Astrocyte (in vitro differentiated cells and primary cell): ENCODE measurements around the gene REG4. TPM values are rescaled to one million over a fixed set of nuclear protein-coding genes. Genes with fewer than 3 reads are reported as not detected.

Experiments used
- DNase-seq: peaks from one replicate; pipeline ENCODE4 v3.0.0-alpha.2; 2010; ENCODE audit warnings: low read depth
- FAIRE-seq: peaks from 2 replicates; lab custom pipeline; 2011; peaks lifted over from hg19 to GRCh38; lab: Jason Lieb, UNC
- H2AFZ ChIP-seq: 2 replicates; pipeline ENCODE4 v1.6.0; 2012; ENCODE audit warnings: low read depth, low read length, inconsistent platforms
- H3K27ac ChIP-seq: 2 replicates; pipeline ENCODE4 v1.5.1; 2011; ENCODE audit warnings: low read depth, low read length, inconsistent platforms
- H3K27me3 ChIP-seq: 2 replicates; pipeline ENCODE4 v1.6.0; 2011; ENCODE audit warnings: low read length, inconsistent platforms; ENCODE audit not compliant: insufficient read depth
- H3K36me3 ChIP-seq: 2 replicates; pipeline ENCODE4 v1.5.1; 2011; ENCODE audit warnings: low read length, inconsistent platforms; ENCODE audit not compliant: insufficient read depth
- H3K4me1 ChIP-seq: 2 replicates; pipeline ENCODE4 v1.5.1; 2011; ENCODE audit warnings: low read length, inconsistent platforms; ENCODE audit not compliant: insufficient read depth
- H3K4me2 ChIP-seq: 2 replicates; pipeline ENCODE4 v1.6.0; 2012; ENCODE audit warnings: low read length, inconsistent platforms
- H3K4me3 ChIP-seq: 2 replicates; pipeline ENCODE4 v1.5.1; 2011; ENCODE audit warnings: low read depth, mild to moderate bottlenecking, low read length, inconsistent platforms; ENCODE audit not compliant: insufficient read depth
- H3K79me2 ChIP-seq: 2 replicates; pipeline ENCODE4 v1.6.0; 2012; ENCODE audit warnings: mild to moderate bottlenecking, low read length, inconsistent platforms; ENCODE audit not compliant: insufficient read depth
- H3K9ac ChIP-seq: 2 replicates; pipeline ENCODE4 v1.6.0; 2012; ENCODE audit warnings: mild to moderate bottlenecking, low read length, inconsistent platforms
- H3K9me3 ChIP-seq: 2 replicates; pipeline ENCODE4 v1.5.1; 2012; ENCODE audit warnings: low read depth, mild to moderate bottlenecking, low read length, inconsistent platforms; ENCODE audit not compliant: insufficient read depth
- H4K20me1 ChIP-seq: 2 replicates; pipeline ENCODE4 v1.6.0; 2012; ENCODE audit warnings: low read length, inconsistent platforms; ENCODE audit not compliant: insufficient read depth
- H3K27ac Mint-ChIP-seq: one replicate; pipeline ENCODE4 v1.8.0; 2021; ENCODE audit warnings: mild to moderate bottlenecking, mixed read lengths; ENCODE audit not compliant: unreplicated experiment
- H3K27me3 Mint-ChIP-seq: one replicate; pipeline ENCODE4 v1.8.0; 2021; ENCODE audit warnings: low read depth, mixed read lengths; ENCODE audit not compliant: unreplicated experiment
- H3K36me3 Mint-ChIP-seq: one replicate; pipeline ENCODE4 v1.8.0; 2021; ENCODE audit warnings: low read depth, mixed read lengths; ENCODE audit not compliant: unreplicated experiment
- H3K4me1 Mint-ChIP-seq: one replicate; pipeline ENCODE4 v1.8.0; 2021; ENCODE audit warnings: low read depth, mixed read lengths; ENCODE audit not compliant: unreplicated experiment
- H3K4me3 Mint-ChIP-seq: one replicate; pipeline ENCODE4 v1.8.0; 2021; ENCODE audit warnings: mild to moderate bottlenecking, moderate library complexity, mixed read lengths; ENCODE audit not compliant: unreplicated experiment
- H3K9me3 Mint-ChIP-seq: one replicate; pipeline ENCODE4 v1.8.0; 2021; ENCODE audit warnings: mild to moderate bottlenecking, mixed read lengths; ENCODE audit not compliant: unreplicated experiment
- EZH2 ChIP-seq: IDR thresholded peaks from 2 replicates; pipeline ENCODE4 v1.6.1; 2012; ENCODE audit warnings: mild to moderate bottlenecking, low read length, inconsistent platforms; ENCODE audit not compliant: insufficient read depth
- total RNA-seq: library from RNA; stranded (reverse); gene quantifications from 2 replicates; pipeline ENCODE4 v1.2.1, GENCODE V29; 2021
- TF ChIP-seq, protein P1 (sequence below): IDR thresholded peaks from 2 replicates; pipeline ENCODE4 v1.5.1; 2011; ENCODE audit warnings: low read depth, mild to moderate bottlenecking, inconsistent platforms, low read length, moderate library complexity; ENCODE audit not compliant: insufficient read depth

REG4 gene
- total RNA-seq, 1 donor from 2014 or later = not detected

DNA sequence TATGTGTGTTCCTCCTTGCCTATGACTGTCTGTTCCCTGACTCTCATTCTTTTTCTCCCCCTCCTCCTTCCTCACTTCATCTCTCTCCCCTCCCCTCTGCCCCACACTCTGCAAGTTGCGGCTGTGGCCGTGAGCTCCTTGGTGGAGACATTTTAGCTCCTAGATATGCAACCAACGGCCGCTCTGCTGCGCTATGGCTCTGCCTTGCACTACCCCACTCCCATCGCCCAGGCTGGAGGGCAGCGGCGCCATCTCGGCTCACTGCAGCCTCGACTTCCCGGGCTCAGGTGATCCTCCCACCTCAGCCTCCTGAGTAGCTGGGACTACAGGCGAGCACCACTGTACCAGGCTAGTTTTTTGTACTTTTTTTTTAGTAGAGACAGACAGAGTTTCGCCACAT is 5.5 kb downstream of the REG4 start:
- DNase-seq (no peak), FAIRE-seq (no peak)
- H3K27me3 Mint-ChIP-seq = peaks cover 30% of the 10 kb centered on the region
- H3K27ac Mint-ChIP-seq = no peak overlapping the region
- no peaks in the 10 kb centered on the region for H4K20me1 ChIP-seq
- no peaks in the 10 kb centered on the region for H3K79me2 ChIP-seq
- H2AFZ ChIP-seq = no peak overlapping the region
- H3K4me2 ChIP-seq = no peak overlapping the region
- H3K4me1 ChIP-seq = no peaks in the 10 kb centered on the region
- H3K9me3 Mint-ChIP-seq = peaks cover 6% of the 10 kb centered on the region
- no peak overlapping the region for H3K4me3 Mint-ChIP-seq
- no peak overlapping the region for H3K9ac ChIP-seq
- peaks cover 3% of the 10 kb centered on the region for H3K4me1 Mint-ChIP-seq
- H3K27me3 ChIP-seq = peaks cover 34% of the 10 kb centered on the region
- H3K36me3 ChIP-seq = no peaks in the 10 kb centered on the region
- TF ChIP-seq EZH2 = no peak
- no peaks in the 10 kb centered on the region for H3K9me3 ChIP-seq
- H3K4me3 ChIP-seq = no peak overlapping the region
- H3K27ac ChIP-seq = no peak overlapping the region
- H3K36me3 Mint-ChIP-seq = peaks cover 2% of the 10 kb centered on the region

DNA sequence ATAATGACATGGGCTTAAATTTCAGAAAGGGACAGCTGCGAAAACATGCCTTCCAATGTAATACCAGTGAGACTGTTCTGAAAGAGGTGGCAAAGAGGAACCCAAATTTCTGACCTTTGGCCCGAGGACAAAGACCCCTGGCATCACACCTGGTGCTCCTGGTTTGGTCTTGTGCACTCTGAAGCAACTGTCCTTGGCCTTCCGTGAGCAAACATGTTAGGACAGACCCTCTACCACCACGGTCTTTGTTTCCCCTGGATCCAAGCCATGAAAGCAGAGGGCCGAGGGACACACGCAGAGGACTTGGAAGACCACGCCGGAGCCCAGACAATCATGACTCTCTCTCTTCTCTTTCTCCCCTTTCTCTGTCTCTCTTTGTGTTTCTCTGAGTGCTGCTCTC is 6.0 kb downstream of the REG4 start:
- H3K27me3 Mint-ChIP-seq = peaks cover 30% of the 10 kb centered on the region
- no peak overlapping the region for H3K4me3 Mint-ChIP-seq
- H3K36me3 Mint-ChIP-seq = peaks cover 2% of the 10 kb centered on the region
- H3K27me3 ChIP-seq = peaks cover 34% of the 10 kb centered on the region
- no peaks in the 10 kb centered on the region for H4K20me1 ChIP-seq
- no peak overlapping the region for H3K27ac ChIP-seq
- H3K27ac Mint-ChIP-seq = no peak overlapping the region
- H3K9me3 ChIP-seq = no peaks in the 10 kb centered on the region
- H3K4me2 ChIP-seq = no peak overlapping the region
- H3K9ac ChIP-seq = no peak overlapping the region
- peaks cover 3% of the 10 kb centered on the region for H3K4me1 Mint-ChIP-seq
- no peak for FAIRE-seq
- H3K36me3 ChIP-seq = no peaks in the 10 kb centered on the region
- no peak overlapping the region for H3K4me3 ChIP-seq
- H3K9me3 Mint-ChIP-seq = peaks cover 6% of the 10 kb centered on the region
- no peaks in the 10 kb centered on the region for H3K79me2 ChIP-seq
- TF ChIP-seq, protein P1, sequence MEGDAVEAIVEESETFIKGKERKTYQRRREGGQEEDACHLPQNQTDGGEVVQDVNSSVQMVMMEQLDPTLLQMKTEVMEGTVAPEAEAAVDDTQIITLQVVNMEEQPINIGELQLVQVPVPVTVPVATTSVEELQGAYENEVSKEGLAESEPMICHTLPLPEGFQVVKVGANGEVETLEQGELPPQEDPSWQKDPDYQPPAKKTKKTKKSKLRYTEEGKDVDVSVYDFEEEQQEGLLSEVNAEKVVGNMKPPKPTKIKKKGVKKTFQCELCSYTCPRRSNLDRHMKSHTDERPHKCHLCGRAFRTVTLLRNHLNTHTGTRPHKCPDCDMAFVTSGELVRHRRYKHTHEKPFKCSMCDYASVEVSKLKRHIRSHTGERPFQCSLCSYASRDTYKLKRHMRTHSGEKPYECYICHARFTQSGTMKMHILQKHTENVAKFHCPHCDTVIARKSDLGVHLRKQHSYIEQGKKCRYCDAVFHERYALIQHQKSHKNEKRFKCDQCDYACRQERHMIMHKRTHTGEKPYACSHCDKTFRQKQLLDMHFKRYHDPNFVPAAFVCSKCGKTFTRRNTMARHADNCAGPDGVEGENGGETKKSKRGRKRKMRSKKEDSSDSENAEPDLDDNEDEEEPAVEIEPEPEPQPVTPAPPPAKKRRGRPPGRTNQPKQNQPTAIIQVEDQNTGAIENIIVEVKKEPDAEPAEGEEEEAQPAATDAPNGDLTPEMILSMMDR = no peak
- no peak for TF ChIP-seq EZH2
- DNase-seq = no peak
- H2AFZ ChIP-seq = no peak overlapping the region
- H3K4me1 ChIP-seq = no peaks in the 10 kb centered on the region

DNA sequence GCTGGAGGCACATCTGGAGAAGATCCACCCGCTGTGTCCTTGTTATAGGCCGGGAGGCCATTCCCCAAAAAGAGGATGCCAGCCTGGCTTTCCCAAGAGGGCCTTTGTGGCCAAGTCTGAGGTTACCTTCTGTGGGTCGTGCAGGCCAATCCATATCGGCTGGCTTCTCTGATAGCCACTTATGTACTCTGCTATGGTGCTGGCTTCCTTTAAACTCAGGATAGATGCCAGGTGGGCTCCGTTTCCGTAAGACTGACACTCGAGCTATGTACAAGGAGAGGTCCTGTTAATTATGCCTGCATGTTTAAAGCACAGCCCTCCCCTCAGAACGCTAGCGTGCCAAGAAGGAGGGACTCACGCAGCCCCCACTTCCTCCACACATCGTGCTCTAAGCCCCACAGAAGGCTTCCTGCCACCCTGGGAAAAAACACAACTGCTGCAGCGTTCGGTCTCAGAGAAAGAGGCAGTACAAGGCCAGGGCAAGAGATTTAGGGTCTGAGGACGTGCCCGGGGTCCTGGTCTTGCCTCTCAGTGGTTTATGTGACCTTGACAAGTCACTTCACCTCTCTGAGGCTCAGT is 11.6 kb downstream of the REG4 start:
- no peaks in the 10 kb centered on the region for H3K4me1 ChIP-seq
- TF ChIP-seq, protein P1 = no peak
- no peak for TF ChIP-seq EZH2
- no peak overlapping the region for H3K4me3 Mint-ChIP-seq
- no peak overlapping the region for H2AFZ ChIP-seq
- peaks cover 10% of the 10 kb centered on the region for H3K27me3 Mint-ChIP-seq
- peaks cover 4% of the 10 kb centered on the region for H3K36me3 Mint-ChIP-seq
- H3K36me3 ChIP-seq = no peaks in the 10 kb centered on the region
- peaks cover 3% of the 10 kb centered on the region for H3K4me1 Mint-ChIP-seq
- H3K27ac Mint-ChIP-seq = no peak overlapping the region
- no peak overlapping the region for H3K4me2 ChIP-seq
- DNase-seq (no peak), FAIRE-seq (no peak)
- no peak overlapping the region for H3K4me3 ChIP-seq
- peaks cover 12% of the 10 kb centered on the region for H3K27me3 ChIP-seq
- H3K9me3 Mint-ChIP-seq = peaks cover 6% of the 10 kb centered on the region
- no peaks in the 10 kb centered on the region for H3K79me2 ChIP-seq
- no peaks in the 10 kb centered on the region for H3K9me3 ChIP-seq
- no peak overlapping the region for H3K27ac ChIP-seq
- no peak overlapping the region for H3K9ac ChIP-seq
- no peaks in the 10 kb centered on the region for H4K20me1 ChIP-seq
